T-helper 1 cell (primary cell): Measurements from ENCODE around the gene PTH2.
A peak's percentile ranks its signal among the peaks of the same experiment; 100 is the strongest.

Experiments used
- DNase-seq, 5 donors: peaks; one replicate each; pipeline ENCODE4 v3.0.0-alpha.2; 2012 to 2020

The PTH2 gene

DNA sequence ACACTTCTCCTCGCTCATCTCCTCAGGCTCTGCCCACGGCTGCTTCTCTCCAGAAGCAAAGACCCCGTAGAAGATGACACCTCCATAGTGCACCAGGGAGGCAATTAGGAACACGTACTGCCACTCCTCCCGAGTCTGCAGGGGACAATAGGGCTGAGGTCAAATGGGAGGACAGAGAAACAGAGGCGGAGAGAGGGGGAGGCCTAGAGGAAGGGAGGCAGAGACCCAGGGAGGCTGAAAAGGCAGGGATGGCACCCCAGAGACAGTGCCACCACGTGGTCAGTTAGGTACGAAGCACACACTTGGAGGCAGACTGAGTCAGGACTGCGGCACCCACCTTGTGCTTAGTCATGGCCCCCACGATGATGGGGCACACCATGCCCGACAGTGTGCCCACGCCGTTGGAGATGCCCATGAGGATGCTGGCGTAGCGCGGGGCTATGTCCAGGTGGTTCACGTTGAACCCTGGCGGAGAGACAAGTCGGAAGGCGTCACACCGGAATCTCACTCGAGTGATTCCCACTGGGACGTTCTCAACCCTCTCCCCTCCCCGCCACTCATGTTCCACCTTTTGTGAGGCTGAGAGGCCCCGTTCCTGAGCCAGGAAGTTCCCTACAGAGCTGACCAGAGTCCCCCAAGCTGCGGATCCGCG lies 7.6 kb upstream of the PTH2 start:
- DNase-seq: peak in 1 of 5 donors; percentile 39

DNA sequence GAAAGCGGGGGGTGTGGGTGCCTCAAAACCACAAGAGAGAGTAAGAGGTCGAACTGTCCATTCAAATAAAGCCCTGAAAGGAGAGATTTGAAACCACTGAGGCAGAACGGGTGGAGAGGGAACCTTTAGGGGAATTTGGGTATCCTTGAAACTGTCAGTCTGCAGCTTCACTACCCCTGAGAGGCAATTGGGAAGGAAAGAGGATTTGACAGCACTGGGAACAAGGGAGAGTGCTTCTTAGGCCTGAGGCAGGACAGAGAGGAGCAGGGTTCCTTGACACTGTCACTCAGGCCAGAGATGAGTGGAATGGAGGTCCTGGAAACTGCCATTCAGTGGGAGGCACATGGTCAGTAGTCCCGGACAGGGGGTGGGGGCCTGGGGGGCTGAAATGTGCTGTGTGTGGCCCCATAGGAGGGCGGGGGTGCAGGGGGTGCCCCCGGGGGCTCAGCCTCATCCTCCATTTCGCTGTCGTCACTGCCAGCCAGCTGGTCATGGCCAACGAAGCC lies 7.0 kb upstream of the PTH2 start:
- DNase-seq: no peak

DNA sequence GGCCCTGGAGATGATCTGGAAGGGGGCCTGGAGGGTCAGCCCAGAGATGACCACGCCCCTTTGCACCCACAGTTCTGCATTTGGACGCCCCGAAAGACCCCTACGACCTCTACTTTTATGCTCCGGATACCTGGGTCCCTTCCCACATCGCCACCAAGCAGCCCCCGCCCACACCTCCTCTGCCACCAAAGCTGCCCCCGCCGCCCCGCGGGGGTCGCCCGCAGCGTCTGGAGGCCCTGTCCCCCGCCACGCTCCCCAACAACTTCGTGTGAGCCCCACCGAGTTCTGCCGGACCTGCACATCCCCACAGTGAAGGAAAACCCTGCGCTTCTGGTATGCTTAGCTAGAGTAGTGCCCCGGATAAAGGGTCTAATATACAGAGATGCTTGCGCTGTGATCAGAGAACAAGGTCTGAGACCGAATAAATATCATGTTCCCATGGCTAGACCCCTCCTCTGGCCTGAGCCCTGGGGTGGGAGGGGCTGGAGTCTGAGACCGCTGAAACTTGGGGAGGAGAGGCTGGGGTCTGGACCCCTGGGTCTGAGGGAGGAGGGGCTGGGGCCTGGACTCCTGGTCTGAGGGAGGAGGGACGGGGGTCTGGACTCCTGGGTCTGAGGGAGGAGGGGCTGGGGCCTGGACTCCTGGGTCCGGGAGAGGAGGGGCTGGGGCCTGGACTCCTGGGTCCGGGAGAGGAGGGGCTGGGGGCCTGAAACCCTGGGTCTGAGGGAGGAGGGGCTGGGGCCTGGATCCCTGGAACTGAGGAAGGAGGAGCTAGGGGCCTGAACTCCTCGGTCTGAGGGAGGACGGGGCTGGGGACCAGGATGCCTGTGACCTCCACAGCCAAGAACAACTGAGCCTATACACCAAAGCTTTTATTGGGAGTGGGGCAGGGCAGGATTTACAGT lies 5.6 kb upstream of the PTH2 start:
- DNase-seq: no peak

DNA sequence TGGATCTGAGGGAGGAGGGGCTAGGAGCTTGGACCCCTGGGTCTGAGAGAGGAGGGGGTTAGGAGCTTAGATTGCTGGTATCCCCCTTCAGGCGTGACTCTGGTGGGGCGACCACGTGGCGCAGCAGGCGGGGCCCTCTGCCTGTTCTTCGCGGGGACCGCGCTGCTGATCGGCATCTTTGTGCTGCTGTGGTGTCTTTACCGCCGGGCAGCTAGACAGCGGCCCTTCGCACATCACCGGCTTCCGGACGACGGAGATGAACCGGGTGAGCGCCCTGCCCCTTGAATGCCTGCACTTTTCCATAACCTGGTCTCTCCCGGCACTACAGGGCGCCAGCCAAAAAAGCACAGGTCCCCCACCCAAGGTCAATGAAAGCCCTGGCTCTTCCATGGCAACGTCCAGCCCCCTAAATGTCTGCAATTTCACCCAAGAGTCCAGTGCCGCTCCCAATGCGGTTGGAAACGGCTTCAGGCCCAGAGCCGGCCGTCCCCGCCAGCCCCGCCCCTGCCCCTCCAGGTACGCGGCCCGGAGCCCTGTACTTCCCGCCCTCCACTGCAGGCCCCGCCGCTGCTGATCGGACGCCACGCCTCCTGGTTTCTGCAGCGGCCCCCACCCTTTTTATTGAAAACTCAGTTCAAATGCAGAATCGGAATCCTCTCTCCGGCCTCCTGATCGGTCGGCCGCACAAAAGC lies 4.8 kb upstream of the PTH2 start:
- DNase-seq: peak in 1 of 5 donors; percentile 30

DNA sequence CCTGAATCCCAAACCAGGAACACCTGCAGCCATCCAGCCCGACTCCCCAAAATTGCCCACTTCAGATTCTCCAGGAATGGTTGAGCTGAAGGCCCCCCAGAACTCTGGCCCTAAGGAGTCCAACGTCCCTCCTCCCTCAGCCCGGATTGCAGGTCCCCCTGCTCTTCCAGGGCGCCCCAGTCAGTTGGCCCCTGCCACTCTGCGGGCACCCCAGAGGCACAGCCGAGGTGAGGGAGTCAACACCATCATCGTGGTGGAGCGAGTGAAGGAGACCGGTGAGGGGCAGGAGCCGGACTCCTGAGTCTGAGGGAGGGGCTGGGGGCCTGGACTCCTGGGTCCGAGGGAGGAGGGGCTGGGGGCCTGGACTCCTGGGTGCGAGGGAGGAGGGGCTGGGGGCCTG lies 4.1 kb upstream of the PTH2 start:
- no peak for DNase-seq

DNA sequence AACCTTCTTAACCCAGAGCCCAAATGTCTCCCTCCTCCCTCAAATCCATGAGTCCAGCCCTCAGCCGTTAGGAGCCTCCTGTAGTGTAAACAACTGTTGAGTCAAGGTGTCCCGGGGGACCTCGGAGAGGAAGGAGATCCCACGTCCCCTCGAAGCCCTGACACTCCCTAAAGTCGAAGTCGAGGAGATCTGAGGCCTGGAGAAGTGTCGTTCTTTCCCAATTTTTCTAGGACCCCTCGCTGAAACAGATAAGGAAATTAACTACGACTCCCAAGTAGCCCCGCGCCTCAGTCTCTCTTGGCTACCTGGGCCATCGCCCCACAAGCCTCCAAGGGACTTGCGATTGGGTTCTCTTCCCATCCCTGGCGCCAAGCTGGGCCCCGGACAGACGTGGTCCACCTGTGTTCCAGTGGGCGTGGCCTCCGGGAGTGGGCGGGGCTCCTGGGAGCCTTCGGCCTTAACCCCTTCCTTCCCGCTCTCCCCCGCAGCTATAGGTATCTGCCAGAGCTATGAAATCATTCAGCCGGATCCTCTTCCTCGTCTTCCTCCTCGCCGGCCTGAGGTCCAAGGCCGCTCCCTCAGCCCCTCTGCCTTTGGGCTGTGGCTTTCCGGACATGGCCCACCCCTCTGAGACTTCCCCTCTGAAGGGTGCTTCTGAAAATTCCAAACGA lies 2.8 kb upstream of the PTH2 start:
- DNase-seq: no peak

DNA sequence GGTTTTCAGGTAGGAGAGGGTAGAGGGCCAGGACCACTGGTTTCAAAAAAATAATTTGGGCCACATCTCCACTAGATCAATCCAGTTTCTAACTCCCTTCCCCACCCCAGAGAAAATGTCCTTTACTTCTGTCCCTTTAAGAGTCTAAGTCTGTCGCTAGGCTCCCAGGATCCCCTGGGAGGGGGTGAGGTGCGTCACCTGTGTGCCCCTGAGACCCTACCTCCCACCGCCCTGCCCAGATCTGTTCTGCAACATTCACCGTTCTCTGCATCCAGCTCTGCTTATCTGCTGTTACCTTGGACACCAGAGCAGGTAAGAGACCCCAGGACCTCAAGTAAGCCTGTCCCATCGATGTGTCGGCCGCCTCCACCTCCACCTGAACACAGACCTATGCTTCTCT lies 1.9 kb upstream of the PTH2 start, which contains the start of gene GFY:
Gene GFY (plus strand): TSS at position 211 of the 400 bp plus-strand sequence. CDS start 1,043 bp downstream, outside the sequence.
- no peak for DNase-seq

DNA sequence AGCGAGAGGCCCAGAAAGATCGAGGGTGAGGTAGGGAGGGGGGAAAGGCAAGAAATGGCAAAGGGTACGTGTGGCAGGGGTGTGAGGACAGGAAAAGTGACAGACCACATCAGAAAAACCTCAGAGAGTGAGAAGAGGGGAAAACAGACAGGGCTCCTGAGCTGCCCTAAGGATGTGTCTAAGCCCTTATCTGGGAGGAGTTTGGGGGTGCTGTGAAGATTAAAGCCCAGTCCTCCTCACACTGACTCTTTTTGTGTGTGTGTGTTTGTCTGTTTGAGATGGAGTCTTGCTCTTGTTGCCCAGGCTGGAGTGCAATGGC lies 703 bp upstream of the PTH2 start:
- no peak for DNase-seq

DNA sequence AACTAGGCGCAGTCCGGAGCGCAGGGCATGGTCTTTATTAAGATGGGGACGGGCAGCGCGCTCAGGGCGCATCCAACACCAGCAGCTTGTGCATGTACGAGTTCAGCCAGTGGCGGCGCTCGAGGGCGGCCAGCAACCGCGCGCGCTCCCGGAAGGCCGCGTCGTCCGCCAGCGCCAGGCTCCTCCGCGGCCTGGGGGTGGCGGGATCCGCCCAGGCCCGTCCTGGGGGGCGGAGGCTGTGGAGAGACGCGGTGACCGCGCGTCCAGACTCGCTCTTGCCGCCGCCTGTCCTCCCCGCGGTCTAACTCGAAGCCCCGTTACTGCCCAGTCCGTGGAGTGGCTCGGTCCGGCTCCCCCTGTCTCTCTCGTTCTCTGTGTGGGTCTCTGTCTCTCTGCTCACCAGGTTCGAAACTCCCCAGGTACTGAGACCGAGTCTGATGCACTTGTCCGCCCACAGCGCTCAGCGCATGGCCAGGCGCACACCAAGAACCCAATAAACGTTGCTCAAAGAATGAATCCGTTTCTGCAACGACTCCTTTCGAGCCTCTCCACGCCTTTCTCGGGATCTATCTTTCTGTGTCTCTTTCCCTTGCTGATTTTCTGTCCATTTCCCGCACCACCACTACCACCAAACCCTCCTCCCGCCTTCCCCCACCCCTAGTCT lies 702 bp downstream of the PTH2 start:
- peak in 2 of 5 donors; percentile 45 to 71 for DNase-seq

DNA sequence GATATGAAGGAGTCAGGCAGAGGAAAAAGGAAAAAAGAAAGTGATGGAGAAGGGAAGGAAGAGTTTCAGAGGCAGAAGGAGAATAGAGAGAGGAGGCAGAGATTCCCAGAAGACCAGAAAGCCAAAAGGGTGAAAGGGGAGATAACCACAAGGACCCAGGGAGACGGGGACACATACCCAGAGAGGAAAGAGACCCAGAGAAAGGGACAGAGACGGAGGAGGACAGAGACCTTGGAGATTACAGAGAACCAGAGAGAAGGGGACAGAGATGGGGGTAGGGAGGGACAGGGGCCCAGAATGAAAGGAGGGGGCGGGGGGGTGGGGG lies 1.4 kb downstream of the PTH2 start:
- DNase-seq: no peak

DNA sequence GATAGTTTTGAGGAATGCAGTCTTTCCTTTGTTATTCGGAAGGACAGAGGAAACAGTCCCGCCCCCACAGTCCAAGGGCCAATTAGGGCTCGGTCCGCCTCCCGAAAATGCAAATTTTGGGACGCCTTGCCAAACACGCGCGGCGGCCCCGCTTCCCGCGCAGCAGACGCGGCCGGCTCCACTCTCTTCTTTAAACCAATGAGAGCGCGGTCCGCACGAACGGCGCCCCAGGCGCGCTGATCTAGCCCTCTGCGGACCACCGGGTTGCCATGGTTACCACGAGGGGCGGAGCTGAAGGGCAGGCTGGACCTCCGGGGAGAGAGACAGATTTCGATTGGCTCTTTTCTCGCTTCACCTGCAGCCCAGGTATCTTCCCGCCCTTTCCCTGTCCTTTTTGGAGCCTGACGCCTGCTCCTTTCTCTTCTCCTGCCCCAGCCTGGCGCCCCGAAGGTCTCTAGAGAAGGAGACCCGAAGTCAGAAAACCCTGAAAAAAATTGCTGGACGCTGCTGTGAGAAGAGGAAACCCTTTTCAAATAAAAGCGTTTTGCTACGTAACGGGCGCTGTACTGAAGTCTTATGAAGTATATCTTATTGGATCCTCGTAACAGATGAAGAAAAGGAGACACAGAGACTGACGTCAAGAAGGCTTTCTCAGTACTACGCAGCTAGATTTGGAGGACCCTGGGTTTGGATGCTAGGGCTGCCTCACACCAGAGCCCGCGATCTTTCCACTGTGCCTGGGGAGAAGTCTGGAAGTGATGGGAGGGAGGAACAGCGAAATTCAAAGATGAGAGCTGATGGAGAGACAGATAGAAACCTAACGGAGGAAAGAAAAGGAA lies 2.0 kb downstream of the PTH2 start:
- DNase-seq: peak in 1 of 5 donors; percentile 39

DNA sequence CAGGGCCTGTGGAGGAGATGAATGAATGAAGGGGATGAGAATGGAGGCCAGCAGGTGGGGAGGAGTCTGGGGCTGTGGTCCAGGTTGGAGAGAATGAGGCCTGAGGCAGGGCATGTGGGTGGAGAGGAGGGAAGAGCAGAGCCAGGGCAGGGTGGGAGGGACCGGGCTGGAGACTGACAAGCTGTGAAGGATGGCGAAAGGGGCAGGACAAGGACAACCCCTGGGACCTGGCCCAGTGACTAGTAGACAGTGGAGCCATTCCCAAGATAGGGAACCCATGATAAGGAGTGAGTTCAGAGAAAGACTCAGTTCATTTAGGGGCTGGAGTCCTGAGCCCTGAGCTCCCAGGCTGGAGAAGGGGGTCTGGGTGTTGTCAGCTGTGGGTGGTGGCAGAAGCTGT lies 3.0 kb downstream of the PTH2 start:
- no peak for DNase-seq

DNA sequence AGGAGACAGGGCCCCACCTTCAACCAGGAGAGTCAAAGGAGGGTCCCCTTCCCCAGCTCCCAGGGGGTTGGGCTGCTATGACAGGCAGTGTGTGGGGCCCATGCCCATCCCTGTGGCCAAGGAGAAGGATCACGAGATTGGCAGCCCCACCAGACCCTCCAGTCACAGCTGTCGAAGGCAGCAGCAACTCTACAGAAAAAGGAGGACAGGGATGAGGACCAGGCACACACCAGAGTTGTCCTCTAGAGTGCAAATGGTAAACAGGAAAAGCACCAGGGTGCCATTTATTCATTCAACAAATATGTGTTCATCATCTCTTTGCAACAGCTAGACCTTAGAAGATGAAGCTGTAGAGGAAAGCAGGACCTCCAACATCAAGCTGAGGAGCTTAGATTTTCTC lies 4.1 kb downstream of the PTH2 start:
- no peak for DNase-seq

DNA sequence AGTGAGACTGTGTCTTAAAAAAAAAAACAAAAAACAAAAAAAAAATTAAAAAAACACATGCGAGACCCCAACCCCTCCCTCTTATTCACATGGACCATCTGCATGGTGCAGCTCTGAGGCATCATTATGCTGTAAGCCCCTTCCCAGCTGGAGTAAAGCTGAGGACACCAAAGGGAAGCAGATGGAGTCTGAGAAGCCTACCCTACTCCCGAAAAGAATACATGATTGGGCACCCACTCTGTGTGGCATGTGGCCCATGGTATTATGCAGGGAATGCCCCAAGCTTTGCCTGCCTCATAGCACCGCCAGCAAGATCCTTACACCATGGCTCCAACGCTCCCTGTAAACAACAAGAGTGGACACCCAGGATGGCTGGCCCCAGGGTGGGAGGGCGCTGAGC lies 4.7 kb downstream of the PTH2 start:
- no peak for DNase-seq

DNA sequence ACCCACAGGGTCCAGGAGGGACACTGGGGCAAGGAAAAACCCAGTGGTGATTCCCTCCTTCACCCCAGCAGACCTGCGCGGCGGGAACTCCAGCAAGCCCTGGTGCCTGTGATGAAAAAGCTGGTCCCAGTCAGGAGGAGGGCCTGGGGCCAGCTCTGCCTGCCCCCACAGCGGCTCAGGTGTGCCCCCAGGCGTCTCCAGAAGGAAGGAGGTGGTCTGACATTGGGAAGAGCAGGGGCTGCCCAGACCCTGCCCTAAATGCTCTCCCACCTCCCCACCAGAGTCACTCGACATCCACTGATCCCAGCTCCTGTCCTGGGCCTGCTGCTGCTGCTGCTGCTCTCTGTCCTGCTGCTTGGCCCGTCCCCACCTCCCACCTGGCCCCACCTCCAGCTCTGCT lies 6.2 kb downstream of the PTH2 start:
- DNase-seq: no peak

DNA sequence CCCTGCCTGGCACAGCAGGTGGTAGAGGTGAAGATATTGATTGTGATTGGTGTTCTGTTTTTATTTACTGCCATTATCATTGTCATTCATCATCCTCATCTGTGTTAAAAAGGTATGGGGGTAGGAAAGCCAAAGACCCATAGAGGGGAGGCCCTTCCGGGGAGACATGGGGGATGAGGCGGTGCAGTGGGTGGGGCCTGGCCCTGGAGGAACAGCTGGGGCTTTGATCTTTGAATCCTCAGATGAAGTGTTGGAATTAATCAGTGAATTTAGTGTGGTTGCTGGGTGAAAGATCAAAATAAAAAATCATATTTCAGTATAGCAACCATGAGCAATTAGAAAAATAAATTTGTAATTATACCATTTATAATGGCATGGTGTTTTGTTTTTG lies 7.4 kb downstream of the PTH2 start:
- DNase-seq: no peak

DNA sequence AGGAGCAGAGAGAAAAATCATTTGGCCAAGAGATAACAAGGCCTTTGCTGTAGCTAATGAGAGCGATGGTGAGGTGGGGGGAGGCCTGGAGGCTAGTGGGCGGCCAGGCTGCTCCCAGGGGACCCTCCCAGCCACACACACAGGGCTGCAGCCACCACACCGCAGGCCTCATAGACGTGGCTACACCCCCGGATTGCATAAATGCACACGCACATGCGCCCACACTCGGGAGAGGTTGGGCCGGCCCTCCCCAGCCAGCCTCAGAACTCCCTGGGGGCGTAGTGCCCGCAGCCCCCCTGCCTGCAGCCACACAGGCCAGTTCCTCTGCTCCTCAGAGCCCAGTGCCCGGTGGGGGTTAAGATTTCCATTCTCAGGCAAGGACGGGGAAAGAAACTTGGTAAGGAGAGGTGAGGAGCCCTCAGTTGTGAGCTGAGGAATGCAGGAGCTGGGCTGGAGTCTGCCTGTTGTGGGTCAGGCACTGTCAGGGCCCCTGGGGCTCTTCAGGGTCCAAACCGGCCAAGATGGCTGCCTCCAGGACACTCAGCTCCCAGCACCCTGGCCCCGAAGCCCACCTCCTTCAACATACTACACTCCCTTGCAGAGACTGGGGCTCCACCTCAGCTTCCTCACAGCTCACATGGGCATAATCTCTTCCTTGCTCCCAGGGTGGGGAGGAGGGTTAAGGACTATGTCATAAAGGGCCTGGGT lies 8.0 kb downstream of the PTH2 start:
- no peak for DNase-seq

DNA sequence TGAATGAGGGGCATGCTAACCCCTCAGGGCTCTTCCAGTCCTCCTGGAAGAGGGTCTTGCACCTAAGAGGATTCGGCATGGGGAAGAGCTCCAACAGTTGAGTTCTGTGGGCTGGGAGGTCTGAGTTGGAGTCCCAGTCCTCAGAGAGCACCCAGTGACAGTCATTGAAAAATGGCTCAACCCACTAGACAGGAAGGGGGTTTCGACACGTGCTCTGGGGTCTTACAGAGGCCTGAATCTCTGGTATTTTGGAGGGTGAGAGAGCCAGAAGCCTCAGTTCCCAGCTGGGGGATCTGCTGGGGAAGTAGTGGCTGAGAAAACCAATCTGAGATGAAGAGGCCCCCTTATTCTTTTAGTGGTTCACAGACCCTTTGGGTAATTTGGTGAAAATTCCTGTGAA lies 9.0 kb downstream of the PTH2 start:
- no peak for DNase-seq

DNA sequence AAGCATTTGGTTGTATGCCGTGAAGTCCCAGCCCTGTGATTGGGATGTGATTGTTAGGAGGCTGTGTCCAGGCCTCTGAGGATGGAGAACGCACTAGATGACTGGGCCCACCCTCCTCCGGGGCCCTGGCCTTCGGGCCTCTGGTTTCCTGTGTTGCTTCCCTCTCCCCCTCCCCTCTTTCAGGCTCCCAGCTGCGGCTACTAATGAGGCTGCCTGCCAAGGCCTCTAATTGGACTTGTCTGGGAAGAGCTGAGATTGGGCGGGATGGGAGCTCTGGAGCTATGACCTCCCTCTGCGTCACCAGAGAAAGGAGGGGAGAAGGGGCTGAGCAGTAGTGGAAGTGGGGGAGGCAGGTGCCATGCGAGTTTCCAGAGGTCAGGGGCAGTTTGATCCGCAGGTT lies 9.9 kb downstream of the PTH2 start:
- DNase-seq: no peak

DNA sequence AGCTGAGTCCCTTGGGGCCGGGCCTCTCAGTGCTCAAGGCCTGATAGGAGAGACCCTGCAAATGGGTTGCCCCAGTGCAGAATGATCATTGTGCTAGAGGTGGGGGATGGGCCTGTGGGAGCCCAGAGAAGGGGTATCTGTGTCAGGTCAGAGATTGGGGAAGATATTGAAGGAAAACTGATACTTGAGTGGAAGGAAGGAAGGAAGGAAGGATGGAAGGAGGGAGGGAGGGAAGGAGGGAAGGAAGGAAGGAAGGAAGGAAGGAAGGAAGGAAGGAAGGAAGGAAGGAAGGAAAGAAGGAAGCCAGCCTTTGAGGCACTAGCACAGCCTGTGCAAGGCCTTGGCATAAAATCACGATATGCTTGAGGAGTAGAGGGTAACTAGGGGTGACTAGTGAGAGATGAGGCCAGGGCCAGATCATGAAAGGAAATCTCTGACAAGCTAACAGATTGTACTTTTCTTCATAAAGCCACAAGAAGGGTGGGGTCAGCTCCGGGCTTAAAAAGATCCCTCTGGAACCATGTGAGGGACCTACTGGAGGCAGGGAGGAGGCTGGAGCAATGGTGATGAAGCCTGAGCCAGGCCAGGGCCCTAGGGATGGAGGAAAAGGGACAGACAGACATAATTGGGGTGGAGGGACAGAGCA lies 11.4 kb downstream of the PTH2 start:
- DNase-seq: no peak
